BE2C (cell line): Measurements from ENCODE around the gene MB.

ENCODE experiments used
- DNase-seq: peaks from one replicate; pipeline ENCODE4 v3.0.0-alpha.2; 2020
- H3K27me3 ChIP-seq: fragments of 250-450 bp; sonication (Bioruptor Pico); 2 replicates; pipeline ENCODE4 v1.5.1; 2020; ENCODE audit warnings: mild to moderate bottlenecking
- H3K36me3 ChIP-seq: fragments of 250-450 bp; sonication (Bioruptor Pico); 2 replicates; pipeline ENCODE4 v1.5.1; 2020; ENCODE audit warnings: mild to moderate bottlenecking
- H3K4me1 ChIP-seq: fragments of 250-450 bp; sonication (Bioruptor Pico); 2 replicates; pipeline ENCODE4 v1.5.1; 2020
- H3K4me3 ChIP-seq: 2 replicates; pipeline ENCODE4 v1.5.1; 2011; ENCODE audit warnings: low read depth, low read length
- H3K9me3 ChIP-seq: fragments of 250-450 bp; sonication (Bioruptor Pico); 2 replicates; pipeline ENCODE4 v1.5.1; 2020
- TF ChIP-seq, protein P1 (sequence below): IDR thresholded peaks from 2 replicates; pipeline ENCODE4 v1.5.1; 2012; ENCODE audit warnings: mild to moderate bottlenecking, low read depth, low read length

The MB gene

DNA sequence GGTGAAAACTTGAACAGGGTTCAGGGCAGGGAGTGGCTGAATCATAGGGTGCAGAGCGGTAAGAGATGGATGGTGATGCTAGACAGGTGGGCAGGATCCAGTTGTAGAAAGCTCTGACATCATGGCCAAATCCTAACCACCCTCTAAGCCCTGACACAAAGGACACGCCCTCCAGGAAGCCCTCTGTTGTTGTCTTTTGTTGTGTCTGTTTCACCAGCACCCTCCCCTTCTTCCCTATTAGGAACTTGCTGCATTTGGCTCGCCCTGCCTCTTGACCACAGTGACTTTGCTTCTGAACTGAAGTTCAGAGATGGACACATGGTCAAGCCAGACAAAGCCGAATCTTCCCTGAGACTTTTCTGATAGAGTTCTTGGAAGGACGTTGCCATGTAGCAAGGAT is 16.9 kb upstream of the MB start:
- Histone ChIP-seq H3K27me3 (no peaks in the 10 kb centered on the region), H3K36me3 (no peaks in the 10 kb centered on the region), H3K4me3 (no peak overlapping the region), H3K4me1 (peaks cover 5% of the 10 kb centered on the region), H3K9me3 (no peaks in the 10 kb centered on the region)
- DNase-seq, result no peak
- TF ChIP-seq, protein P1, sequence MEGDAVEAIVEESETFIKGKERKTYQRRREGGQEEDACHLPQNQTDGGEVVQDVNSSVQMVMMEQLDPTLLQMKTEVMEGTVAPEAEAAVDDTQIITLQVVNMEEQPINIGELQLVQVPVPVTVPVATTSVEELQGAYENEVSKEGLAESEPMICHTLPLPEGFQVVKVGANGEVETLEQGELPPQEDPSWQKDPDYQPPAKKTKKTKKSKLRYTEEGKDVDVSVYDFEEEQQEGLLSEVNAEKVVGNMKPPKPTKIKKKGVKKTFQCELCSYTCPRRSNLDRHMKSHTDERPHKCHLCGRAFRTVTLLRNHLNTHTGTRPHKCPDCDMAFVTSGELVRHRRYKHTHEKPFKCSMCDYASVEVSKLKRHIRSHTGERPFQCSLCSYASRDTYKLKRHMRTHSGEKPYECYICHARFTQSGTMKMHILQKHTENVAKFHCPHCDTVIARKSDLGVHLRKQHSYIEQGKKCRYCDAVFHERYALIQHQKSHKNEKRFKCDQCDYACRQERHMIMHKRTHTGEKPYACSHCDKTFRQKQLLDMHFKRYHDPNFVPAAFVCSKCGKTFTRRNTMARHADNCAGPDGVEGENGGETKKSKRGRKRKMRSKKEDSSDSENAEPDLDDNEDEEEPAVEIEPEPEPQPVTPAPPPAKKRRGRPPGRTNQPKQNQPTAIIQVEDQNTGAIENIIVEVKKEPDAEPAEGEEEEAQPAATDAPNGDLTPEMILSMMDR, result no peak

DNA sequence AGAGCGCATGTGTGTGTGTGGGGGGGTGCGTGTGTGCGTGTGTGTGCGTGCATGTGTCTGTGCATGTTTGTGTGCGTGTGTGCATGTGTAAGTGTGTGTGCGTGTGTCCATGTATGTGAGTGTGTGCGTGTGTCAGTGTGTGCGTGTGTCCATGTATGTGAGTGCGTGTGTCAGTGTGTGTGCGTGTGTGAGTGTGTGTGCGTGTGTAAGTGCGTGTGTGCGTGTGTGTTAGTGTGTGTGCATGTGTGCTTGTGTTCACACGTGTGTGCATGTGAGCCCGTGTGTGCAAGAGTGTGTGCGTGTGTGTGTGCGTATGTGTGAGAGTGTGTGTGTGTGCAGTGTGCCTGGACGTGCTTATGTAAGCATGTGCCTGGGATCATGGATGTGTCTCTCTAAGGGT is 16.4 kb upstream of the MB start:
- no peaks in the 10 kb centered on the region for H3K36me3 ChIP-seq
- peaks cover 5% of the 10 kb centered on the region for H3K4me1 ChIP-seq
- no peak for DNase-seq
- H3K4me3 ChIP-seq, result no peak overlapping the region
- TF ChIP-seq, protein P1, result no peak
- no peaks in the 10 kb centered on the region for H3K27me3 ChIP-seq
- H3K9me3 ChIP-seq, result no peaks in the 10 kb centered on the region

DNA sequence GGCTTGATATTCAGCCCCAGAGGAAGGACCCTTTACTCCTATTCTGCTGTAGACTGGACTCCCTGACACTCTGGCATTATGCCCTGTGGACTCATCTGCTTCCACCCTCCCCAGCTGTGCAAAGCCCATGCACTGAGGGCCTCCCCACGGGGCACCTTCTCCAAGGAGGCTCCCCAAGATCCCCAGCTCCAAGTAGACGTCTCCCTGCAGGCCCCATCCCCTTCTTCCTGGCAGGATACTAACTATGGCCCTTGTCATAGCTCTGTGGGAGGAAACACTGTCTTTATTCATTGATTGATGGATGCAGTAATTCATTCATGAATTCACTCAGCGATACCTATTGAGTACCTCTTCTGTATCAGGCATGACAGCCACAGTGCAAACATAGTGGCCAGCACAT is 15.8 kb upstream of the MB start:
- Histone ChIP-seq H3K27me3 (no peaks in the 10 kb centered on the region), H3K9me3 (no peaks in the 10 kb centered on the region), H3K4me3 (no peak overlapping the region), H3K4me1 (peaks cover 1% of the 10 kb centered on the region), H3K36me3 (no peaks in the 10 kb centered on the region)
- TF ChIP-seq, protein P1, result no peak
- no peak for DNase-seq

DNA sequence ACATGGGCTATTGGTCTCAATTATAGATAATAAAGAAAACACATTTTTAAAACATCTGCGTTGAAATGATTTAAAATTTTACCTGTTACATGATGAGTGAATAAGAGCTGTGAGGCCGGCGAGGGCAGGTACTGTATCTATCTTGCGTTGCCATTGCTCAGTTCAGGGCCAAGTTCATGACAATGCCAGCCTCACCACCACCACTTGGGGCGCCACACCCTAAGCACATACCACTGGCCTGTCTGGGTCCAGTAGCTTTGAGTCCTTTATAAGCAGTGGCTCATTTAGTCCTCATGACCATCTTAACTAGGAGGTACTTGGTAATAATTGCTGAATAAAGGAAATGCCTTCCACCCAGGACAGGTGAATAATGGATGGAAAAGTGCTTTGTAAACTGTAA is 14.5 kb upstream of the MB start:
- Histone ChIP-seq H3K27me3 (no peaks in the 10 kb centered on the region), H3K36me3 (no peaks in the 10 kb centered on the region), H3K9me3 (no peaks in the 10 kb centered on the region), H3K4me3 (no peak overlapping the region), H3K4me1 (peaks cover 8% of the 10 kb centered on the region)
- DNase-seq, result peak; percentile 63
- TF ChIP-seq, protein P1, result peak; percentile 88

DNA sequence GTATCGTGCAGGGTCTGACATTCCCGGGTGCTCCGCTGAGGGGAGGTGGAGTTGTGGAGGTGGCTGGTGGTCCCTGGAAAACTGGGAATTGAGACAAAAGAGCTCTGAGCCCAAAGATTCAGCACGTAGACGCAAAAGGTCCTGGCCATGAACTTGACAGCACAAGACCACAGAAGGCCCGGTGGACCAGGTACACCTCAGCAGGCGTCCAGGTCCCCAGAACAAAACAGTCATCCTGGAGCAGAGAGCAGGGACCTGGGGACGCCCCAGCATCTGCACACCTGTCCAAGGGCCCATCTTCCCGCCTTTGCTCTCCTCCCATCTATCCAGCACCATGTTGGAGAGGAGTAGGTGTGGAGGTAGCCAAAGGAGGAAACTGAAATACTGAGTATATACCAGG is 13.8 kb upstream of the MB start:
- no peaks in the 10 kb centered on the region for H3K27me3 ChIP-seq
- no peaks in the 10 kb centered on the region for H3K36me3 ChIP-seq
- peaks cover 8% of the 10 kb centered on the region for H3K4me1 ChIP-seq
- no peak overlapping the region for H3K4me3 ChIP-seq
- no peaks in the 10 kb centered on the region for H3K9me3 ChIP-seq
- DNase-seq, result no peak
- TF ChIP-seq, protein P1, result no peak

DNA sequence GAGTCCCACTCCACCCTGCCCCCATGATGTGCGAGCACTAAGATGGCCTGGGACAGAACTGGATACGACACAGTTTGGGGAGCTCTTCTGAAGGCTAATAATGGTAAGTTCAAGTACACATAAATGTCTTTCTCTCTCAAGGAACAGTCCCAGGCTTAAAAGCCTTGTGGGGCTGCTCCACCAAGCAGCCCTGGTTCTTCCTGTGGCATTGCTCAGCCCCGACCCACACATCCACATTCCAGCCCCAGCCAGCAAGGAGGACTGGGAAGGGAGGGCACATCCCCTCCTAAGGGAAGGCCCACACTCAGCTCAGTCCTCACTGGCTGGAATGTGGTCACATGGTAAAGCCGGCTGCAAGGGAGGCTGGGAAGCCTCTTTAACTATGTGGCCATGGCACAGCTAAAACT is 13.3 kb upstream of the MB start:
- Histone ChIP-seq H3K27me3 (no peaks in the 10 kb centered on the region), H3K4me3 (no peak overlapping the region), H3K4me1 (peaks cover 8% of the 10 kb centered on the region), H3K9me3 (no peaks in the 10 kb centered on the region), H3K36me3 (no peaks in the 10 kb centered on the region)
- no peak for DNase-seq
- TF ChIP-seq, protein P1, result no peak
